ENCODE data around the gene GJD4. TPM values are rescaled to one million over a fixed set of nuclear protein-coding genes. Genes with fewer than 3 reads are reported as not detected.

The GJD4 gene
- total and polyA plus RNA-seq, 2 experiments from 2014 or later: not detected

GRCh38 chr10:35640951-35641675 is 36.0 kb downstream of the GJD4 start:
- Mint-ChIP-seq H3K4me1 (peaks cover 35% of the 10 kb centered on the region), H3K27ac (no peak overlapping the region), H3K9me3 (peaks cover 4% of the 10 kb centered on the region), H3K4me3 (peak overlapping the region; percentile 74), H3K27me3 (ENCODE audit: insufficient read depth, low read depth, poor library complexity) (peaks cover 38% of the 10 kb centered on the region), H3K36me3 (ENCODE audit: low read depth) (peaks cover 3% of the 10 kb centered on the region; the same call in 1 of the 3 replicates)
- Histone ChIP-seq H3K4me1 (ENCODE audit: insufficient read depth) (peaks cover 20% of the 10 kb centered on the region), H3K27ac (ENCODE audit: low read depth) (no peak overlapping the region), H3K79me2 (replicated peaks; ENCODE audit: insufficient read depth) (no peaks in the 10 kb centered on the region), H3K36me3 (ENCODE audit: insufficient read depth) (no peaks in the 10 kb centered on the region), H3K4me2 (peak overlapping the region; percentile 96), H3K4me3 (peak overlapping the region; percentile 71), H3F3A (replicated peaks; ENCODE audit: low read depth) (0 out of 2 replicates have a peak, but pooled peaks cover 16% of the 10 kb centered on the region), H4K20me1 (replicated peaks; ENCODE audit: insufficient read depth) (no peaks in the 10 kb centered on the region), H3K9me2 (ENCODE audit: insufficient read depth) (no peaks in the 10 kb centered on the region), H2AFZ (0 out of 2 replicates have a peak overlapping the region, but pooled peaks have one; percentile 30), H3K27me3 (ENCODE audit: insufficient read depth) (peaks cover 60% of the 10 kb centered on the region)
- TF ChIP-seq EZH2 (IDR thresholded peaks at IDR 0.05; ENCODE audit: low read depth, unreplicated experiment): peak; percentile 25
- no peak for TF ChIP-seq CTCF (conservative IDR thresholded peaks at IDR 0.05; ENCODE audit: low read depth in 2 of 2)
- DNase-seq (ENCODE audit: low spot score) (peak; percentile 83), ATAC-seq (peak; percentile 6)

- peak overlapping the region; percentile 96 for H3K4me2 ChIP-seq
- 0 out of 2 replicates have a peak, but pooled peaks cover 16% of the 10 kb centered on the region for H3F3A ChIP-seq (replicated peaks; ENCODE audit: low read depth)
- H3K27me3 ChIP-seq (ENCODE audit: insufficient read depth): peaks cover 55% of the 10 kb centered on the region
- H3K27ac Mint-ChIP-seq: no peak overlapping the region
- no peaks in the 10 kb centered on the region for H3K36me3 ChIP-seq (ENCODE audit: insufficient read depth)
- no peak overlapping the region for H2AFZ ChIP-seq
- H3K27ac ChIP-seq (ENCODE audit: low read depth): no peak overlapping the region
- peak; percentile 1; the same call in 2 of the 3 replicates for ATAC-seq
- peaks cover 14% of the 10 kb centered on the region for H3K4me1 ChIP-seq (ENCODE audit: insufficient read depth)
- peaks cover 4% of the 10 kb centered on the region for H3K9me3 Mint-ChIP-seq
- H3K4me3 ChIP-seq: peak overlapping the region; percentile 71
- peaks cover 3% of the 10 kb centered on the region; the same call in 1 of the 3 replicates for H3K36me3 Mint-ChIP-seq (ENCODE audit: low read depth)
- peaks cover 38% of the 10 kb centered on the region for H3K27me3 Mint-ChIP-seq (ENCODE audit: insufficient read depth, low read depth, poor library complexity)
- H4K20me1 ChIP-seq (replicated peaks; ENCODE audit: insufficient read depth): no peaks in the 10 kb centered on the region
- H3K79me2 ChIP-seq (replicated peaks; ENCODE audit: insufficient read depth): no peaks in the 10 kb centered on the region
- no peaks in the 10 kb centered on the region for H3K9me2 ChIP-seq (ENCODE audit: insufficient read depth)
- peaks cover 31% of the 10 kb centered on the region for H3K4me1 Mint-ChIP-seq
- H3K4me3 Mint-ChIP-seq: peak overlapping the region; percentile 74; the same call in 2 of the 3 replicates
- peak; percentile 54 for DNase-seq (ENCODE audit: low spot score)
- TF ChIP-seq CTCF (conservative IDR thresholded peaks at IDR 0.05; ENCODE audit: low read depth in 2 of 2) (no peak), ZNF462 (CRISPR knock-in tag; IDR thresholded peaks at IDR 0.05) (no peak), ZNF331 (CRISPR knock-in tag; IDR thresholded peaks at IDR 0.05; ENCODE audit: low read depth) (no peak), CREB1 (CRISPR knock-in tag; IDR thresholded peaks at IDR 0.05; ENCODE audit: low read depth) (no peak), NANOG (IDR thresholded peaks at IDR 0.05; ENCODE audit: borderline replicate concordance) (no peak), STAT1 (IDR thresholded peaks at IDR 0.05; ENCODE audit: unreplicated experiment) (no peak), ZNF114 (CRISPR knock-in tag; IDR thresholded peaks at IDR 0.05) (no peak), EZH2 (IDR thresholded peaks at IDR 0.05; ENCODE audit: low read depth, unreplicated experiment) (no peak)
These were observed 36.5 kb downstream of the GJD4 start for GRCh38 chr10:35641676-35642034.
